GM12878 (cell line): ENCODE results near the gene KRTAP1-1. TPM values are rescaled to one million over a fixed set of nuclear protein-coding genes. Genes with fewer than 3 reads are reported as not detected.

Experiments
- ATAC-seq: fragments of 200-7000 bp; cut with Tn5 transposase; 3 replicates; pipeline ENCODE4 v1.9.1; 2020; ENCODE audit warnings: mild to moderate bottlenecking, moderate library complexity
- BruUV-seq: library from RNA; stranded (reverse); fragments of 400-500 nt; replicated peaks from 2 replicates; lab custom pipeline; 2021; lab: Mats Ljungman, UMichigan
- CTCF ChIA-PET: fragments of 300-600 bp; sonication (Branson Sonifier 250); formaldehyde crosslinking; extraction: SDS; loops from one replicate; lab custom pipeline; 2021; ENCODE audit warnings: inconsistent platforms; lab: Yijun Ruan, JAX
- POLR2A ChIA-PET: fragments of 350-600 bp; formaldehyde crosslinking; extraction: SDS; loops from one replicate; lab custom pipeline; 2021; ENCODE audit warnings: inconsistent platforms; lab: Charles Lee
- RAD21 ChIA-PET: fragments of 300-600 bp; sonication (Branson Sonifier 250); formaldehyde crosslinking; loops from one replicate; lab custom pipeline; 2023; ENCODE audit warnings: antibody characterized with exemption; ENCODE audit not compliant: unreplicated experiment; lab: Charles Lee
- SMC1A ChIA-PET: fragments of 300-600 bp; sonication (Branson Sonifier 250); formaldehyde crosslinking; loops from one replicate; lab custom pipeline; 2023; ENCODE audit not compliant: unreplicated experiment, uncharacterized antibody; lab: Charles Lee
- DNase-seq: peaks from one replicate; pipeline ENCODE4 v3.0.0-alpha.2; 2011; ENCODE audit warnings: low read depth, low spot score
- FAIRE-seq: peaks from 3 replicates; lab custom pipeline; 2011; peaks lifted over from hg19 to GRCh38; lab: Jason Lieb, UNC
- H2AFZ ChIP-seq: 2 replicates; pipeline ENCODE4 v1.6.0; 2011; ENCODE audit warnings: low read depth, low read length, control low read depth; ENCODE audit not compliant: control insufficient read depth
- H3K27ac ChIP-seq: 2 replicates; pipeline ENCODE4 v1.5.1; 2011; ENCODE audit warnings: control low read depth; ENCODE audit not compliant: control insufficient read depth, insufficient read depth
- H3K27me3 ChIP-seq, 2 experiments: replicated peaks in 1 of 2; 2 replicates each; pipeline versions ENCODE4 v1.6.0 to v1.6.1; 2011; ENCODE audit warnings: low read length in 1 of 2; ENCODE audit not compliant: control insufficient read depth in 2 of 2, insufficient read depth in 2 of 2
- H3K36me3 ChIP-seq, 2 experiments: 2 replicates each; pipeline ENCODE4 v1.5.1; 2011; ENCODE audit warnings: low read length in 1 of 2; ENCODE audit not compliant: control insufficient read depth in 2 of 2, insufficient read depth in 2 of 2
- H3K4me1 ChIP-seq: 2 replicates; pipeline ENCODE4 v1.6.1; 2011; ENCODE audit warnings: mild to moderate bottlenecking, low read length, moderate library complexity, mixed read lengths; ENCODE audit not compliant: control insufficient read depth, insufficient read depth
- H3K4me2 ChIP-seq: 2 replicates; pipeline ENCODE4 v1.6.0; 2011; ENCODE audit warnings: control low read depth; ENCODE audit not compliant: control insufficient read depth, insufficient read depth
- H3K4me3 ChIP-seq: fragments of 200-600 bp; sonication (generic); 2 replicates; pipeline ENCODE4 v1.5.1; 2016
- H3K79me2 ChIP-seq: 2 replicates; pipeline ENCODE4 v1.6.0; 2011; ENCODE audit warnings: low read length; ENCODE audit not compliant: control insufficient read depth, insufficient read depth
- H3K9ac ChIP-seq: 2 replicates; pipeline ENCODE4 v1.8.0; 2011; ENCODE audit warnings: low read length, control low read depth, mixed read lengths; ENCODE audit not compliant: control insufficient read depth, insufficient read depth
- H3K9me3 ChIP-seq: replicated peaks from 3 replicates; pipeline ENCODE4 v1.5.1; 2011; ENCODE audit warnings: mild to moderate bottlenecking, low read length; ENCODE audit not compliant: control insufficient read depth, insufficient read depth
- H4K20me1 ChIP-seq: 2 replicates; pipeline ENCODE4 v1.6.0; 2011; ENCODE audit not compliant: control insufficient read depth, insufficient read depth
- CHD1 ChIP-seq: IDR thresholded peaks from 2 replicates; pipeline ENCODE4 v1.6.1; 2012; ENCODE audit warnings: low read depth, low read length, improper control_type of control experiment
- DPF2 ChIP-seq: fragments of 450-650 bp; IDR thresholded peaks from 2 replicates; pipeline ENCODE4 v1.6.1; 2017; ENCODE audit warnings: mild to moderate bottlenecking
- HCFC1 ChIP-seq: fragments of 150-350 bp; IDR thresholded peaks from 2 replicates; pipeline ENCODE4 v1.6.1; 2014; ENCODE audit warnings: low read length
- IRF4 ChIP-seq: IDR thresholded peaks from 2 replicates; pipeline ENCODE4 v1.6.1; 2011; ENCODE audit warnings: low read depth, low read length
- JUNB ChIP-seq: IDR thresholded peaks from 2 replicates; pipeline ENCODE4 v1.6.1; 2016; ENCODE audit warnings: antibody characterized with exemption, mild to moderate bottlenecking
- MEF2A ChIP-seq: IDR thresholded peaks from 2 replicates; pipeline ENCODE4 v1.6.1; 2011; ENCODE audit warnings: low read depth, mild to moderate bottlenecking, low read length, moderate library complexity; ENCODE audit not compliant: insufficient read depth
- POLR2A ChIP-seq: IDR thresholded peaks from 2 replicates; pipeline ENCODE4 v1.6.1; 2011; ENCODE audit warnings: low read depth, mild to moderate bottlenecking, low read length
- SMAD5 ChIP-seq: IDR thresholded peaks from 2 replicates; pipeline ENCODE4 v1.6.1; 2016; ENCODE audit warnings: antibody characterized with exemption, low read depth
- STAT3 ChIP-seq: IDR thresholded peaks from 2 replicates; pipeline ENCODE4 v1.6.1; 2011; ENCODE audit warnings: low read depth, low read length, improper control_type of control experiment
- USF2 ChIP-seq: IDR thresholded peaks from 2 replicates; pipeline ENCODE4 v1.6.1; 2011; ENCODE audit warnings: low read depth, low read length, improper control_type of control experiment, borderline replicate concordance
- WGBS: methylation state at CpG from one replicate; pipeline ENCODE4 v1.1.6; 2016; ENCODE audit warnings: low lambda C conversion rate; ENCODE audit not compliant: insufficient replicate concordance, insufficient coverage; ENCODE audit errors: missing lambda C conversion rate; 5-methylcytosine and 5-hydroxymethylcytosine counted together
- in situ Hi-C: fragments of 300-500 bp; cut with MboI; formaldehyde crosslinking; loops from 9 replicates; pipeline ENCODE4 v1.14.3; 2018; ENCODE audit warnings: mixed read lengths
- intact Hi-C: fragments of 100-400 bp; cut with micrococcal nuclease; formaldehyde crosslinking; loops from one replicate; pipeline ENCODE4 v1.14.2; 2022; ENCODE audit not compliant: unreplicated experiment
- polyA plus RNA-seq, 11 experiments: library from polyadenylated mRNA; depleted of rRNA in 4 of 11; unstranded in 6 of 11; stranded (reverse) in 5 of 11; fragments of >200 nt; fragmentation: Nextera tagmentation in 4 of 11; fragmentation: Illumina TruSeq in 1 of 11; extraction: Ambion mirVana in 4 of 11; extraction: Trizol in 1 of 11; gene quantifications; 1 replicate in 1 of 11; 2 replicates in 10 of 11; pipeline versions ENCODE4 v1.2.1 to v1.2.3, GENCODE V29; 2011 to 2016; ENCODE audit warnings: inconsistent platforms in 2 of 11, missing spikeins in 2 of 11, low read depth in 1 of 11
- total RNA-seq, 4 experiments: library from RNA; depleted of rRNA in 3 of 4; stranded (reverse); fragments of >200 nt in 3 of 4; fragmentation: Illumina TruSeq in 1 of 4; extraction: Trizol in 1 of 4; gene quantifications; 2 replicates each; pipeline versions ENCODE4 v1.2.1 to v1.2.3, GENCODE V29; 2013 to 2021

Gene KRTAP1-1
- total and polyA plus RNA-seq, 10 of the 15 experiments (the other 5 are each of a cell fraction or from before 2014, with no cell fraction given), result not detected

- 90% methylated on average over 1 of the region's 1 CpG for WGBS
- FAIRE-seq (no peak), DNase-seq (no peak), ATAC-seq (no peak)
- no peak overlapping the region for H3K27ac ChIP-seq
- in situ Hi-C loops, result no loop called here
- no peak overlapping the region for H3K9ac ChIP-seq
- POLR2A ChIA-PET, result no interaction called here
- intact Hi-C loops, result no loop called here
- no peaks in the 10 kb centered on the region for H3K36me3 ChIP-seq
- no peaks in the 10 kb centered on the region for H4K20me1 ChIP-seq
- H3K9me3 ChIP-seq, result no peaks in the 10 kb centered on the region
- H3K4me3 ChIP-seq, result no peak overlapping the region
- no TSS peak for BruUV-seq
- no peaks in the 10 kb centered on the region for H3K79me2 ChIP-seq
- SMC1A ChIA-PET, result interaction anchor here (0.7 kb wide), 1 partner anchor 21 kb away, joined by 3 read pairs; no protein-coding TSS in a partner anchor
- TF ChIP-seq STAT3, result no peak
- no peak for TF ChIP-seq IRF4
- no peak for TF ChIP-seq USF2
- no peak for TF ChIP-seq POLR2A
- no peak for TF ChIP-seq JUNB
- TF ChIP-seq DPF2, result no peak
- TF ChIP-seq MEF2A, result no peak
- no peak for TF ChIP-seq SMAD5
- no peak for TF ChIP-seq CHD1
- TF ChIP-seq HCFC1, result no peak
- H2AFZ ChIP-seq, result no peak overlapping the region
- RAD21 ChIA-PET, result no interaction called here
- no peaks in the 10 kb centered on the region; a peak in 1 of 4 replicates for H3K27me3 ChIP-seq
- no peaks in the 10 kb centered on the region for H3K4me1 ChIP-seq
- H3K4me2 ChIP-seq, result no peak overlapping the region
- CTCF ChIA-PET, result interaction anchor here (0.7 kb wide), 1 partner anchor 617 kb away, joined by 3 read pairs; no protein-coding TSS in a partner anchor
Measured at GRCh38 chr17:41042953-41043352, 1.7 kb upstream of the KRTAP1-1 start.
